Uterus (tissue), 4 donors: ENCODE measurements around the gene SUGCT. TPM values are rescaled to one million over a fixed set of nuclear protein-coding genes. Genes with fewer than 3 reads are reported as not detected.
"Not testable (repeated sequence)": the region's sequence is repeated elsewhere in the genome, so short reads cannot be mapped to it uniquely, and the experiment has no call there.

Experiments
- DNase-seq, 2 donors: peaks; one replicate each; pipeline ENCODE4 v3.0.0-alpha.2; 2019 to 2020
- H3K27ac ChIP-seq, 2 donors: fragments of 200-600 bp; sonication (generic); 1 replicate in 1 of 2; 2 replicates in 1 of 2; pipeline ENCODE4 v1.5.1; 2016 to 2018
- H3K27me3 ChIP-seq, 2 donors: fragments of 200-600 bp; sonication (generic); one replicate each; pipeline ENCODE4 v1.5.1; 2018 to 2019; ENCODE audit warnings: control low read depth in 1 of 2
- H3K36me3 ChIP-seq, 2 donors: fragments of 200-600 bp; sonication (generic); one replicate each; pipeline ENCODE4 v1.5.1; 2019; ENCODE audit warnings: control low read depth in 1 of 2
- H3K4me1 ChIP-seq, 2 donors: fragments of 200-600 bp; sonication (generic); one replicate each; pipeline ENCODE4 v1.5.1; 2018 to 2019; ENCODE audit warnings: control low read depth in 1 of 2
- H3K4me3 ChIP-seq, 2 donors: fragments of 200-600 bp; sonication (generic); 1 replicate in 1 of 2; 2 replicates in 1 of 2; pipeline ENCODE4 v1.5.1; 2018 to 2019; ENCODE audit warnings: mild to moderate bottlenecking in 1 of 2
- H3K9me3 ChIP-seq, 2 donors: fragments of 200-600 bp; sonication (generic); one replicate each; pipeline ENCODE4 v1.5.1; 2019; ENCODE audit warnings: control low read depth in 1 of 2
- POLR2A ChIP-seq, 2 donors: fragments of 450-650 bp; IDR thresholded peaks; one replicate each; pipeline ENCODE4 v1.6.1; 2016; ENCODE audit warnings: antibody characterized with exemption in 2 of 2, mild to moderate bottlenecking in 1 of 2, moderate library complexity in 1 of 2
- intact Hi-C: fragments of 100-400 bp; cut with DNase I; formaldehyde crosslinking; loops from one replicate; pipeline ENCODE4 v1.15.1; 2023; ENCODE audit warnings: low total_unique reads
- total RNA-seq, 4 donors: library from RNA; depleted of rRNA in 3 of 4; stranded (reverse); fragments of >200 nt in 3 of 4; gene quantifications; one replicate each; pipeline versions ENCODE4 v1.1.0 to v1.2.4, GENCODE V29; 2014 to 2023
- TF ChIP-seq, protein P1 (sequence below), 4 experiments: fragments of 200-600 bp in 2 of 4; fragments of 450-650 bp in 2 of 4; sonication (generic) in 2 of 4; IDR thresholded peaks; one replicate each; pipeline ENCODE4 v1.5.1; 2016 to 2019; ENCODE audit warnings: antibody characterized with exemption in 4 of 4, mild to moderate bottlenecking in 2 of 4, moderate library complexity in 1 of 4
- donor health status: DM: yes; HTN: yes; CAD: no.

Gene SUGCT
- total RNA-seq, 4 donors from 2014 or later, result 2.0 to 9.6 (median 6.3) TPM; not detected in 1

DNA sequence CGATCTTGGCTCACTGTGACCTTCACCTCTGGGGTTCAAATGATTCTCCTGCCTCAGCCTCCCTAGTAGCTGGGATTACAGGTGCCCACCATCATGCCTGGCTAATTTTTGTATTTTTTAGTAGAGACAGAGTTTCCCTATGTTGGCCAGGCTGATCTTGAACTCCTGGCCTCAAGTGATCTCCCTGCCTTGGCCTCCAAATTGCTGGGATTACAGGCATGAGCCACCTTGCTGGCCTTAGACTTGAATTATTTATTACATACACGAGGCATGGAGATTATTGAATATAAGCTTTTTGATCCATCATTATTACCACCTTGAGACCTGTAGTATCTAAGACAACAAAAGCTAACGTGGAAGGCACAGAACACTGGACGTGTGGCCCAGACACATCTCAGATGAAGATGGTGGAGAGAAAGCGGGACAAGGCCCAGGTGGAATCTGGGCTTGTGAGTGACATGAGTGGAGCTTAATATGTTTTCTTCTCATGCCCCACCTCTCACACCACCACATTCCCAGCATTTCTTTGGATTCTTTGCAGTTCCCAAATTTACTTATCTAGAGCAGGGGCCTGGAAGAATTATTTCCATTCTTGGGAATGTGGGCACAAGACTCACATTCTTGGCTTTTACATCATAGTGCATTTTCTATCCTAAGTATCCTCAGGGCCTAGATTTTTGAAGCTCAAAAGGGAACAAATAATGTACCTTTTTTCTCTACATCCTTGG, 76.6 kb downstream of the SUGCT start:
- no peaks in the 10 kb centered on the region for H3K27me3 ChIP-seq
- no peaks in the 10 kb centered on the region for H3K9me3 ChIP-seq
- H3K36me3 ChIP-seq, result no peaks in the 10 kb centered on the region
- intact Hi-C loops, result no loop called here
- H3K27ac ChIP-seq, result no peak overlapping the region
- DNase-seq, result no peak
- no peaks in the 10 kb centered on the region for H3K4me1 ChIP-seq
- H3K4me3 ChIP-seq, result no peak overlapping the region
- no peak for TF ChIP-seq POLR2A (IDR thresholded peaks at IDR 0.05)
- TF ChIP-seq, protein P1, sequence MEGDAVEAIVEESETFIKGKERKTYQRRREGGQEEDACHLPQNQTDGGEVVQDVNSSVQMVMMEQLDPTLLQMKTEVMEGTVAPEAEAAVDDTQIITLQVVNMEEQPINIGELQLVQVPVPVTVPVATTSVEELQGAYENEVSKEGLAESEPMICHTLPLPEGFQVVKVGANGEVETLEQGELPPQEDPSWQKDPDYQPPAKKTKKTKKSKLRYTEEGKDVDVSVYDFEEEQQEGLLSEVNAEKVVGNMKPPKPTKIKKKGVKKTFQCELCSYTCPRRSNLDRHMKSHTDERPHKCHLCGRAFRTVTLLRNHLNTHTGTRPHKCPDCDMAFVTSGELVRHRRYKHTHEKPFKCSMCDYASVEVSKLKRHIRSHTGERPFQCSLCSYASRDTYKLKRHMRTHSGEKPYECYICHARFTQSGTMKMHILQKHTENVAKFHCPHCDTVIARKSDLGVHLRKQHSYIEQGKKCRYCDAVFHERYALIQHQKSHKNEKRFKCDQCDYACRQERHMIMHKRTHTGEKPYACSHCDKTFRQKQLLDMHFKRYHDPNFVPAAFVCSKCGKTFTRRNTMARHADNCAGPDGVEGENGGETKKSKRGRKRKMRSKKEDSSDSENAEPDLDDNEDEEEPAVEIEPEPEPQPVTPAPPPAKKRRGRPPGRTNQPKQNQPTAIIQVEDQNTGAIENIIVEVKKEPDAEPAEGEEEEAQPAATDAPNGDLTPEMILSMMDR (IDR thresholded peaks at IDR 0.05), result no peak

DNA sequence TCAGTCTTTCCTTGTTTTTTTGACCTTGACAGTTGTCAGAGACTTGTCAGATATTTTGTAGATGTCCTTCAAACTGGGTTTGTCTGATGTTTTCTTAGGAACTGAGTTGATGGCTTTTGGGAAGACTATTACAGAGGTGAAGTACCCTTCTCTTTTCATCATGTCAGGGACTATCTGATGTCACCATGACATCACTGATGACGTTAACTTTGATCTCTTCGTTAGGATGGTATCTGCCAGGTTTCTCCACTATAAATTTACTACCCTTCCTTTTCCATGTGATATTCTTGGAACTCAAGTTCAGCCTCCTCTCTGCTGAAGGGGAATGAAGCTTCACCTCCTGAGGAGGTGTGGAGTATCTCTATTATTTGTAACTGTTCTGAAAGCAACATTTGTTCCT, 78.5 kb downstream of the SUGCT start:
- intact Hi-C loops, result no loop called here
- H3K27ac ChIP-seq, result no peak overlapping the region

DNA sequence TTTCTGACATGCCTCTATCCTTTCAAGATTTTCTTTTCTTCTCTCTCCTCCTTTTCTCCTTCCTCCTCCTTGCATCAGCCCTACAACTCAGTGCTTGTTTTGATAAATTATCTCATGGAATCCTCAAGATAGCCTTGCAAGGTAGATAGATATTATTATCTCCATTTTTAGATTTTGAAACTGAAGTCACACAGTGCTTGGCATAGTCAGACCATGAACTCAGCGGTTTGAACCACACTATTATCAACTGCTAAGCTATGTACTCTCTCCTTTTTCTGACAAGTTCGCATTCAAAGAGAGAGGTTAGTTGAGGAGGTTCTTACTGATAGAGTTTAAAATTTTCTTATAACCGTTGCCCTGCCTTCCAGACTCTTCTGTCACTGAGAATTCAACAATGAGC, 79.1 kb downstream of the SUGCT start:
- Histone ChIP-seq H3K27ac (no peak overlapping the region), H3K27me3 (no peaks in the 10 kb centered on the region), H3K4me1 (no peaks in the 10 kb centered on the region), H3K36me3 (no peaks in the 10 kb centered on the region), H3K9me3 (no peaks in the 10 kb centered on the region), H3K4me3 (no peak overlapping the region)
- DNase-seq, result no peak
- intact Hi-C loops, result no loop called here
- TF ChIP-seq, protein P1 (IDR thresholded peaks at IDR 0.05), result no peak
- no peak for TF ChIP-seq POLR2A (IDR thresholded peaks at IDR 0.05)

More for the DNA sequence above, 78.5 kb downstream of the SUGCT start:
- DNase-seq, result no peak
- Histone ChIP-seq H3K36me3 (no peaks in the 10 kb centered on the region), H3K4me1 (no peaks in the 10 kb centered on the region), H3K4me3 (no peak overlapping the region), H3K9me3 (no peaks in the 10 kb centered on the region), H3K27me3 (no peaks in the 10 kb centered on the region)
- TF ChIP-seq, protein P1 (IDR thresholded peaks at IDR 0.05), result no peak
- TF ChIP-seq POLR2A (IDR thresholded peaks at IDR 0.05), result no peak

DNA sequence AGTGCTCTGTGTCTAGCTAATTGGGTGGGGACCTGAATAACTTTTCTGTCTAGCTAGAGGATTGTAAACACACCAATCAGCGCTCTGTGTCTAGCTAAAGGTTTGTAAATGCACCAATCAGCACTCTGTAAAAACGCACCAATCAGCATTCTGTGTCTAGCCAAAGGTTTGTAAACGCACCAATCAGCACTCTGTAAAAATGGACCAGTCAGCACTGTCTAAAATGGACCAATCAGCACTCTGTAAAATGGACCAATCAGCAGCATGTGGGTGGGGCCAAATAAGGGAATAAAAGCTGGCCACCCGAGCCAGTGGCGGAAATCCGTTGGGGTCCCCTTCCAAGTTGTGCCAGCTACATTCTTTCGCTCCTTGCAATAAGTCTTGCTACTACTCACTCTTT, 83.8 kb downstream of the SUGCT start:
- H3K9me3 ChIP-seq, H3K36me3 ChIP-seq, H3K4me1 ChIP-seq, H3K27me3 ChIP-seq, DNase-seq, H3K27ac ChIP-seq, intact Hi-C loops, H3K4me3 ChIP-seq: not testable (repeated sequence)

DNA sequence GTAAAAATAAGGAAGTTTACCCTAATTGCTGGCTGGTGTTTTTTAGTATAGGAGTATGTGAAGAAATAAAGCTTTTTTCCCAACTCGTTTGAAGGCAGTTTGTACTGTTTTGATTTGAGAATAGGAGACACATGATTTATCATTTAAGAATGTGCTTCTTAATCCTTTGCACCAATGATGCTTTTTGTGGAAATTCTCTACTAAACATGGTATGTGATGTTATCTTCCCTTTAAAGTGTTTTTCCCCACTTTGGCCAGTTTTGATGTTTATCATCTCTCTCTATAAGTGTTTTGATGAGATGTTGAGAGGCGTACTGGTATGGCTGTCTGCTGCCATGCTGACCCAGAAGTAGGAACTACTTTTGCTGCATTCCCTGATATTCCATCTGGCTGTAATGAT, 85.1 kb downstream of the SUGCT start:
- H3K27ac ChIP-seq, result no peak overlapping the region
- no peaks in the 10 kb centered on the region for H3K4me1 ChIP-seq
- no peaks in the 10 kb centered on the region for H3K27me3 ChIP-seq
- no peaks in the 10 kb centered on the region for H3K9me3 ChIP-seq
- no peak overlapping the region for H3K4me3 ChIP-seq
- TF ChIP-seq POLR2A (IDR thresholded peaks at IDR 0.05), result no peak
- TF ChIP-seq, protein P1 (IDR thresholded peaks at IDR 0.05), result no peak
- intact Hi-C loops, result no loop called here
- no peaks in the 10 kb centered on the region for H3K36me3 ChIP-seq
- DNase-seq, result no peak
